ENCODE data around the gene IL17C. TPM values are rescaled to one million over a fixed set of nuclear protein-coding genes. Genes with fewer than 3 reads are reported as not detected.

IL17C gene
- total and polyA plus RNA-seq, 2 donors: 0.13 TPM; not detected in 1

GRCh38 chr16:88649924-88650748, 11.8 kb downstream of the IL17C start:
- no peak for DNase-seq (ENCODE audit: extremely low spot score)
- WGBS: 19% methylated on average over 37 of the region's 37 CpGs
- Histone ChIP-seq H3K4me3 (ENCODE audit: low read depth, low read length) (peak overlapping the region; percentile 69), H3K36me3 (ENCODE audit: insufficient read depth) (no peaks in the 10 kb centered on the region), H3K27ac (ENCODE audit: low read depth) (no peak overlapping the region), H3K4me1 (ENCODE audit: insufficient read depth) (no peaks in the 10 kb centered on the region)

GRCh38 chr16:88650749-88651275, 12.4 kb downstream of the IL17C start, which contains the start of gene CYBA:
Gene CYBA, minus strand, starts transcription at chr16:88651053. Its CDS starts 40 bp downstream, at chr16:88651013.
- DNase-seq (ENCODE audit: extremely low spot score): no peak
- peak within 1 kb of the TSS; percentile 69 for H3K4me3 ChIP-seq (ENCODE audit: low read depth, low read length)
- WGBS: 2% methylated on average over 41 of the region's 41 CpGs
- H3K36me3 ChIP-seq (ENCODE audit: insufficient read depth): no peaks in the 10 kb centered on the region
- peak within 1 kb of the TSS; percentile 74 for H3K27ac ChIP-seq (ENCODE audit: low read depth)
- H3K4me1 ChIP-seq (ENCODE audit: insufficient read depth): no peaks in the 10 kb centered on the region

- Histone ChIP-seq H3K4me3 (ENCODE audit: low read depth, low read length) (peak overlapping the region; percentile 69), H3K27ac (ENCODE audit: low read depth) (peak overlapping the region; percentile 74), H3K36me3 (ENCODE audit: insufficient read depth) (no peaks in the 10 kb centered on the region), H3K4me1 (ENCODE audit: insufficient read depth) (no peaks in the 10 kb centered on the region)
- DNase-seq (ENCODE audit: extremely low spot score): no peak
- WGBS: 50% methylated on average over 24 of the region's 24 CpGs
These were observed 13.1 kb downstream of the IL17C start for GRCh38 chr16:88651276-88651988.

- Histone ChIP-seq H3K36me3 (ENCODE audit: insufficient read depth) (no peaks in the 10 kb centered on the region), H3K4me3 (ENCODE audit: low read depth, low read length) (no peak overlapping the region), H3K27ac (ENCODE audit: low read depth) (no peak overlapping the region), H3K4me1 (ENCODE audit: insufficient read depth) (no peaks in the 10 kb centered on the region)
- no peak for DNase-seq (ENCODE audit: extremely low spot score)
- WGBS: 90% methylated on average over 29 of the region's 29 CpGs
These were observed 13.8 kb downstream of the IL17C start for GRCh38 chr16:88651989-88652761.

- Histone ChIP-seq H3K27ac (ENCODE audit: low read depth) (no peak overlapping the region), H3K36me3 (ENCODE audit: insufficient read depth) (no peaks in the 10 kb centered on the region), H3K4me1 (ENCODE audit: insufficient read depth) (no peaks in the 10 kb centered on the region), H3K4me3 (ENCODE audit: low read depth, low read length) (no peak overlapping the region)
- 92% methylated on average over 8 of the region's 8 CpGs for WGBS
- DNase-seq (ENCODE audit: extremely low spot score): no peak
These were observed 14.3 kb downstream of the IL17C start for GRCh38 chr16:88652762-88653063.

- Histone ChIP-seq H3K27ac (ENCODE audit: low read depth) (no peak overlapping the region), H3K4me3 (ENCODE audit: low read depth, low read length) (no peak overlapping the region), H3K36me3 (ENCODE audit: insufficient read depth) (no peaks in the 10 kb centered on the region), H3K4me1 (ENCODE audit: insufficient read depth) (no peaks in the 10 kb centered on the region)
- WGBS: 91% methylated on average over 13 of the region's 13 CpGs
- DNase-seq (ENCODE audit: extremely low spot score): no peak
These were observed 14.7 kb downstream of the IL17C start for GRCh38 chr16:88653101-88653500.

- WGBS: 85% methylated on average over 32 of the region's 32 CpGs
- no peaks in the 10 kb centered on the region for H3K36me3 ChIP-seq (ENCODE audit: insufficient read depth)
- no peak for DNase-seq (ENCODE audit: extremely low spot score)
These were observed 15.4 kb downstream of the IL17C start for GRCh38 chr16:88653596-88654362.

GRCh38 chr16:88654363-88655052, 16.1 kb downstream of the IL17C start:
- Histone ChIP-seq H3K36me3 (ENCODE audit: insufficient read depth) (no peaks in the 10 kb centered on the region), H3K4me1 (ENCODE audit: insufficient read depth) (no peaks in the 10 kb centered on the region), H3K4me3 (ENCODE audit: low read depth, low read length) (no peak overlapping the region), H3K27ac (ENCODE audit: low read depth) (no peak overlapping the region)
- no peak for DNase-seq (ENCODE audit: extremely low spot score)
- WGBS: 88% methylated on average over 28 of the region's 28 CpGs

More at GRCh38 chr16:88653596-88654362, 15.4 kb downstream of the IL17C start:
- Histone ChIP-seq H3K4me1 (ENCODE audit: insufficient read depth) (no peaks in the 10 kb centered on the region), H3K27ac (ENCODE audit: low read depth) (no peak overlapping the region), H3K4me3 (ENCODE audit: low read depth, low read length) (no peak overlapping the region)

GRCh38 chr16:88655053-88655732, 16.8 kb downstream of the IL17C start:
- no peaks in the 10 kb centered on the region for H3K4me1 ChIP-seq (ENCODE audit: insufficient read depth)
- H3K4me3 ChIP-seq (ENCODE audit: low read depth, low read length): no peak overlapping the region
- WGBS: 96% methylated on average over 50 of the region's 50 CpGs
- no peak for DNase-seq (ENCODE audit: extremely low spot score)
- no peaks in the 10 kb centered on the region for H3K36me3 ChIP-seq (ENCODE audit: insufficient read depth)
- no peak overlapping the region for H3K27ac ChIP-seq (ENCODE audit: low read depth)

GRCh38 chr16:88655733-88656281, 17.4 kb downstream of the IL17C start:
- H3K4me3 ChIP-seq (ENCODE audit: low read depth, low read length): no peak overlapping the region
- no peaks in the 10 kb centered on the region for H3K4me1 ChIP-seq (ENCODE audit: insufficient read depth)
- H3K36me3 ChIP-seq (ENCODE audit: insufficient read depth): no peaks in the 10 kb centered on the region
- no peak for DNase-seq (ENCODE audit: extremely low spot score)
- H3K27ac ChIP-seq (ENCODE audit: low read depth): no peak overlapping the region
- 93% methylated on average over 29 of the region's 29 CpGs for WGBS

- Histone ChIP-seq H3K4me3 (ENCODE audit: low read depth, low read length) (no peak overlapping the region), H3K27ac (ENCODE audit: low read depth) (no peak overlapping the region), H3K36me3 (ENCODE audit: insufficient read depth) (no peaks in the 10 kb centered on the region), H3K4me1 (ENCODE audit: insufficient read depth) (no peaks in the 10 kb centered on the region)
- 89% methylated on average over 25 of the region's 25 CpGs for WGBS
- DNase-seq (ENCODE audit: extremely low spot score): no peak
These were observed 18.1 kb downstream of the IL17C start for GRCh38 chr16:88656291-88656980.

Data from urinary bladder (tissue), 4 donors.